GM23338 (cell line): ENCODE data around the gene OPN1MW3. TPM values are rescaled to one million over a fixed set of nuclear protein-coding genes. Genes with fewer than 3 reads are reported as not detected.
"Not testable (repeated sequence)": the region's sequence is repeated elsewhere in the genome, so short reads cannot be mapped to it uniquely, and the experiment has no call there.

Source experiments
- ATAC-seq: fragments of 200-7000 bp; cut with Tn5 transposase; 3 replicates; pipeline ENCODE4 v1.9.1; 2020
- DNase-seq: peaks from one replicate; pipeline ENCODE4 v3.0.0-alpha.2; 2015; ENCODE audit warnings: low spot score
- H2AFZ ChIP-seq: fragments of 200-600 bp; sonication (generic); 2 replicates; pipeline ENCODE4 v1.8.0; 2016; ENCODE audit warnings: antibody characterized with exemption, mild to moderate bottlenecking, moderate library complexity
- H3F3A ChIP-seq: fragments of 200-600 bp; sonication (generic); replicated peaks from 2 replicates; pipeline ENCODE4 v1.8.0; 2017; ENCODE audit warnings: antibody characterized with exemption, mixed run types, low read depth
- H3K27ac ChIP-seq: fragments of 200-600 bp; sonication (generic); 2 replicates; pipeline ENCODE4 v1.6.1; 2016; ENCODE audit warnings: low read depth
- H3K27me3 ChIP-seq: fragments of 200-600 bp; sonication (generic); 2 replicates; pipeline ENCODE4 v1.8.0; 2016; ENCODE audit warnings: mild to moderate bottlenecking, mixed run types, moderate library complexity; ENCODE audit not compliant: insufficient read depth
- H3K36me3 ChIP-seq: fragments of 200-600 bp; sonication (generic); 2 replicates; pipeline ENCODE4 v1.8.0; 2016; ENCODE audit warnings: mild to moderate bottlenecking; ENCODE audit not compliant: insufficient read depth
- H3K4me1 ChIP-seq: fragments of 200-600 bp; sonication (generic); 2 replicates; pipeline ENCODE4 v1.8.0; 2016; ENCODE audit warnings: mild to moderate bottlenecking, moderate library complexity; ENCODE audit not compliant: insufficient read depth
- H3K4me2 ChIP-seq: fragments of 200-600 bp; sonication (generic); 2 replicates; pipeline ENCODE4 v1.7.1; 2017; ENCODE audit warnings: mixed run types
- H3K4me3 ChIP-seq: fragments of 200-600 bp; sonication (generic); 2 replicates; pipeline ENCODE4 v1.6.1; 2016; ENCODE audit warnings: mixed run types
- H3K79me2 ChIP-seq: fragments of 200-600 bp; sonication (generic); replicated peaks from 2 replicates; pipeline ENCODE4 v1.8.0; 2017; ENCODE audit warnings: mild to moderate bottlenecking; ENCODE audit not compliant: insufficient read depth
- H3K9me2 ChIP-seq: fragments of 200-600 bp; sonication (generic); 2 replicates; pipeline ENCODE4 v1.8.0; 2017; ENCODE audit not compliant: insufficient read depth
- H4K20me1 ChIP-seq: fragments of 200-600 bp; sonication (generic); replicated peaks from 2 replicates; pipeline ENCODE4 v1.8.0; 2017; ENCODE audit warnings: mild to moderate bottlenecking; ENCODE audit not compliant: insufficient read depth
- H3K27ac Mint-ChIP-seq: 2 replicates; pipeline ENCODE4 v1.8.0; 2020; ENCODE audit warnings: inconsistent platforms, mild to moderate bottlenecking, moderate library complexity, mixed read lengths
- H3K27me3 Mint-ChIP-seq: 3 replicates; pipeline ENCODE4 v1.8.0; 2022; ENCODE audit warnings: low read depth, mild to moderate bottlenecking, moderate library complexity, mixed read lengths, inconsistent platforms; ENCODE audit not compliant: insufficient read depth, poor library complexity
- H3K36me3 Mint-ChIP-seq: 3 replicates; pipeline ENCODE4 v1.8.0; 2021; ENCODE audit warnings: low read depth, mild to moderate bottlenecking, inconsistent platforms, moderate library complexity, mixed read lengths
- H3K4me1 Mint-ChIP-seq: 3 replicates; pipeline ENCODE4 v1.8.0; 2020; ENCODE audit warnings: mild to moderate bottlenecking, inconsistent platforms, mixed read lengths
- H3K4me3 Mint-ChIP-seq: 3 replicates; pipeline ENCODE4 v1.8.0; 2021; ENCODE audit warnings: moderate library complexity, mild to moderate bottlenecking, inconsistent platforms, mixed read lengths
- H3K9me3 Mint-ChIP-seq: 3 replicates; pipeline ENCODE4 v1.8.0; 2020; ENCODE audit warnings: moderate library complexity, mild to moderate bottlenecking, inconsistent platforms, mixed read lengths
- long read RNA-seq: library from polyadenylated mRNA; unstranded; transcript quantifications from one replicate; pipeline ENCODE4 v2.0.0, GENCODE V29; 2020; ENCODE audit not compliant: unreplicated experiment
- polyA plus RNA-seq: library from polyadenylated mRNA; unstranded; fragments of >200 nt; fragmentation: Nextera tagmentation; extraction: Ambion mirVana; gene quantifications from 2 replicates; pipeline ENCODE4 v1.2.1, GENCODE V29; 2016
- total RNA-seq: library from RNA; depleted of rRNA; stranded (reverse); fragments of >200 nt; shearing (Covaris generic); gene quantifications from 2 replicates; pipeline ENCODE4 v1.2.3, GENCODE V29; 2014; rRNA removed

OPN1MW3 gene
- total RNA-seq (not detected in 2 replicates), polyA plus RNA-seq (not detected in 2 replicates)
- long read RNA-seq = 0 reads

DNA sequence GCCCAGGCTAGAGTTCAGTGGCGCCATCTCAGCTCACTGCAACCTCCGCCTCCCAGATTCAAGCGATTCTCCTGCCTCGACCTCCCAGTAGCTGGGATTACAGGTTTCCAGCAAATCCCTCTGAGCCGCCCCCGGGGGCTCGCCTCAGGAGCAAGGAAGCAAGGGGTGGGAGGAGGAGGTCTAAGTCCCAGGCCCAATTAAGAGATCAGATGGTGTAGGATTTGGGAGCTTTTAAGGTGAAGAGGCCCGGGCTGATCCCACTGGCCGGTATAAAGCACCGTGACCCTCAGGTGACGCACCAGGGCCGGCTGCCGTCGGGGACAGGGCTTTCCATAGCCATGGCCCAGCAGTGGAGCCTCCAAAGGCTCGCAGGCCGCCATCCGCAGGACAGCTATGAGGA, at the start of gene OPN1MW3:
OPN1MW3 (plus strand) TSS at position 301 of the 400 bp plus-strand sequence; CDS start at position 339, 38 bp downstream.
- H3K27me3 Mint-ChIP-seq, H3K27ac Mint-ChIP-seq, H3K9me2 ChIP-seq, H3K36me3 ChIP-seq, H3K4me3 Mint-ChIP-seq, H3K79me2 ChIP-seq, H3K4me1 Mint-ChIP-seq, H3F3A ChIP-seq, H3K27me3 ChIP-seq, H3K27ac ChIP-seq, H3K4me3 ChIP-seq, H3K9me3 Mint-ChIP-seq, H2AFZ ChIP-seq, H3K4me1 ChIP-seq, H3K36me3 Mint-ChIP-seq, H4K20me1 ChIP-seq, H3K4me2 ChIP-seq, DNase-seq: not testable (repeated sequence)
- ATAC-seq = peak; percentile 29; the same call in 2 of the 3 replicates

DNA sequence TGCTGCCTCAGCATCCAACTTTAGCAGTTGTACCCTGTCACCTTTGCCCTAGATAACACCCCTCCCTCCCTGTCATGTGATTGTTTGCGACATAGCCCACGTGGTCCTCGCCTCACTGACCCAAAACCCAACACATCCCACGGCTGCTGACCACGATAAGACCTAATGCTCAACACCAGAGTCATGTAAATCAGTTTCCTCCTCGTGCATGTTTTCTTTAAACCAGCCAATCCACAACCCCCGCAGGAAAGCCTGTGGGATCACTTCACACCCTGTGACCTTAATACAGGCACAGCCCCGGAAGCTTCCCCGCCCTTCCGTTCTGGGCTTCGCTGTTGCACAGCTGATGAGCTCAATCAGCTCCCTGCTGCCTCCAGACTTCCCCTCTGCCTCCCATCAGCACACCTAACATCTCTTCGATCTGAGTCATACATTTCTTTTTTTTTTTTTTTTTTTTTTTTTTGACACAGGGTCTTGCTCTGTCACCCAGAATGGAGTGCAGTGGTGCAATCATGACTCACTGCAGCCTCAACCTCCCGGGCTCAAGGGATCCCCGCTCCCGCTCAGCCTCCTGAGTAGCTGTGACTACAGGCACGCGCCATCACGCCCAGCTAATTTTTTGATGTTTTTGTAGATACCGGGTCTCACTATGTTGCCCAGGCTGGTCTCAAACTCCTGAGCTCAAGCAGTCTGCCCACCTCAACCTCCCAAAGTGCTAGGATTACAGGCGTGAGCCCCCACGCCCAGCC, 47.5 kb upstream of the OPN1MW3 start:
- H4K20me1 ChIP-seq, H3K9me3 Mint-ChIP-seq, H3K4me1 Mint-ChIP-seq, H3K27me3 Mint-ChIP-seq, H3K27ac ChIP-seq, H3K36me3 ChIP-seq, H3K4me2 ChIP-seq, H3K27ac Mint-ChIP-seq, H3K79me2 ChIP-seq, H3K4me3 ChIP-seq, H3K4me3 Mint-ChIP-seq, H3K27me3 ChIP-seq, H2AFZ ChIP-seq, H3K4me1 ChIP-seq, H3F3A ChIP-seq, DNase-seq, H3K9me2 ChIP-seq, H3K36me3 Mint-ChIP-seq: not testable (repeated sequence)
- ATAC-seq = peak; percentile 18; the same call in 2 of the 3 replicates

DNA sequence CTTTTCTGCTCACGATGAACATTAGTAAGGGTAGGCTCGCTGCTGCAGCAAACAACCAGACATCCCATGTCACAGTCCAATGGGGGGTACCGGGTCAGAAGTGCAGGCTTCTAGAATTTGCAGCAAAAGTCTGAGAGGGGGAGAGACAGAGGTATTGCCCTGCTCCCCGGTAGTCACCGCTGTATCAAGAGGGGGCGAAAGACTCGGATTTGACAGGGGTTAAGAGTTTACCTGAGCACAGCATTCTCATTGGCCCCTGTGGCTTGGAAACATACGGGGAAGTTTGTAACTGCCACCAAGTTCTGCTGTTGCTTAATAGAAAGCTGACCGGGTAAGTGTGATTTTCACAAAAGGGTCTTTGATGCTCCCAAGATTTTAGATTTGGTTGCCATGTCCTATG, 46.3 kb upstream of the OPN1MW3 start:
- H2AFZ ChIP-seq, H3K4me1 Mint-ChIP-seq, H3K79me2 ChIP-seq, H3K4me3 Mint-ChIP-seq, H3K27me3 Mint-ChIP-seq, H3K36me3 ChIP-seq, H3K9me3 Mint-ChIP-seq, H3K27ac ChIP-seq, H3K27ac Mint-ChIP-seq, H3K27me3 ChIP-seq, H3F3A ChIP-seq, DNase-seq, H3K4me1 ChIP-seq, H3K4me2 ChIP-seq, H3K9me2 ChIP-seq, H3K36me3 Mint-ChIP-seq, H3K4me3 ChIP-seq, H4K20me1 ChIP-seq: not testable (repeated sequence)
- ATAC-seq = peak; percentile 67

DNA sequence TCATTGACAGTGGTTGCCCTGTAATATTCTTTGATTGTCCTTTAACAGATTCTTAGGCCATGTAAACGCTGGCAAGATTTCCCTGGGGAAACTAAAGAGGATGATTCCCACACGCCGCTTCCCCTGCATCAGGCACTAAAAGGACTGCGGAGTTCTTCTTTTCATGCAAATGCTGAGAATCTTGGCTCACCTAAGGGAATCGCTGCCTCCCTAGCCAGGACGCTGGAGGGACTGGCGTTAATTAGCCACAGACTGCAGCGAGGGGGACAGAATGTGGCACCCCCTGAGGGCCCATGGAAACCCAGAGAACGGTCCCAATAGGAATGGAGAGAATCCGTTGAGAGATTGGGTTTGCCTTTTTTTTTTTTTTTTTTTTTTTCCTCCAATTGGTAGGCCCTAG, 45.9 kb upstream of the OPN1MW3 start:
- not testable (repeated sequence) for H3K9me3 Mint-ChIP-seq, H3K9me2 ChIP-seq, H3K79me2 ChIP-seq, H2AFZ ChIP-seq, H3K27me3 Mint-ChIP-seq, H3K4me1 Mint-ChIP-seq, H3K4me3 ChIP-seq, H4K20me1 ChIP-seq, H3K36me3 ChIP-seq, H3K27ac ChIP-seq, H3K27ac Mint-ChIP-seq, H3K4me3 Mint-ChIP-seq, H3K4me1 ChIP-seq, DNase-seq, H3F3A ChIP-seq, H3K36me3 Mint-ChIP-seq, H3K27me3 ChIP-seq, H3K4me2 ChIP-seq
- peak; percentile 86 for ATAC-seq

DNA sequence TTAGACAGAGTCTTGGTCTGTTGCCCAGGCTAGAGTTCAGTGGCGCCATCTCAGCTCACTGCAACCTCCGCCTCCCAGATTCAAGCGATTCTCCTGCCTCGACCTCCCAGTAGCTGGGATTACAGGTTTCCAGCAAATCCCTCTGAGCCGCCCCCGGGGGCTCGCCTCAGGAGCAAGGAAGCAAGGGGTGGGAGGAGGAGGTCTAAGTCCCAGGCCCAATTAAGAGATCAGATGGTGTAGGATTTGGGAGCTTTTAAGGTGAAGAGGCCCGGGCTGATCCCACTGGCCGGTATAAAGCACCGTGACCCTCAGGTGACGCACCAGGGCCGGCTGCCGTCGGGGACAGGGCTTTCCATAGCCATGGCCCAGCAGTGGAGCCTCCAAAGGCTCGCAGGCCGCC, 37.9 kb upstream of the OPN1MW3 start, which contains the start of gene OPN1MW2:
OPN1MW2 (plus strand) TSS at position 301 of the 400 bp plus-strand sequence; CDS start at position 361, 60 bp downstream.
- H3K9me3 Mint-ChIP-seq, H3K4me2 ChIP-seq, H3K79me2 ChIP-seq, ATAC-seq, DNase-seq, H3K27ac Mint-ChIP-seq, H4K20me1 ChIP-seq, H3F3A ChIP-seq, H3K27me3 ChIP-seq, H3K36me3 Mint-ChIP-seq, H3K4me1 Mint-ChIP-seq, H3K36me3 ChIP-seq, H2AFZ ChIP-seq, H3K9me2 ChIP-seq, H3K4me3 ChIP-seq, H3K4me3 Mint-ChIP-seq, H3K27me3 Mint-ChIP-seq, H3K4me1 ChIP-seq, H3K27ac ChIP-seq: not testable (repeated sequence)

DNA sequence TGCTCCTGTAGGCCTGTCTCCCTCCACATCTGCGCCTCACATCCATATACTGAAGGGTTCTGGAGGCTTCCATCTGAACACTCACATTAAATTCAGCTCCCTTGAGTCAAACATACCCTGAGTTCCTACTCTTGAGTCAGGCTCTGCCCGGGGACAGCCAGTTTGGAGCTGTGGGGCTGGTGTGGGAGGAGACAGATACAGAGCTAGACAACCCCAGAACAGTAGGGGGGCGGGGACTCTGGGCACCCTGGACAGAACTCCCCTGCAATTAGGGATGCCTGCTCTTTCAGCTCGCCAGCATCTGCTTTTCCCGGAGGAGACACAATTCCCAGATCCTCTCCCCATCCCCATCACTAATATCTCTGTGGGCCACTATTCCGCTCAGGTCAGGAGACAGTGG, 32.1 kb upstream of the OPN1MW3 start:
- H3K79me2 ChIP-seq, H3K4me2 ChIP-seq, H3K36me3 Mint-ChIP-seq, H3K9me3 Mint-ChIP-seq, H3K27me3 ChIP-seq, ATAC-seq, H3K36me3 ChIP-seq, H3K4me1 Mint-ChIP-seq, DNase-seq, H3K27ac ChIP-seq, H3K4me3 Mint-ChIP-seq, H3K27me3 Mint-ChIP-seq, H3K4me1 ChIP-seq, H3K4me3 ChIP-seq, H3K27ac Mint-ChIP-seq, H4K20me1 ChIP-seq, H3K9me2 ChIP-seq, H3F3A ChIP-seq, H2AFZ ChIP-seq: not testable (repeated sequence)
